OCI-LY1 (cell line): ENCODE measurements around the gene IPO13.

ENCODE experiments used
- CTCF ChIP-seq: fragments of 200-600 bp; sonication (generic), shearing (Covaris generic); IDR thresholded peaks from 2 replicates; pipeline ENCODE4 v1.5.1; 2017; ENCODE audit warnings: mild to moderate bottlenecking, antibody characterized with exemption, low read length, moderate library complexity, mixed read lengths
- EZH2 ChIP-seq: fragments of 200-600 bp; sonication (generic), shearing (Covaris generic); IDR thresholded peaks from 2 replicates; pipeline ENCODE4 v1.8.0; 2017; ENCODE audit warnings: borderline replicate concordance, mixed run types, mild to moderate bottlenecking, antibody characterized with exemption, low read length, moderate library complexity, mixed read lengths

GRCh38 chr1:43990271-43991199, 43.8 kb downstream of the IPO13 start:
- TF ChIP-seq CTCF (peak; percentile 45; the same call in 1 of the 2 replicates), EZH2 (no peak)
